Testis (tissue), 2 donors: ENCODE data around the gene POC5.

Experiments
- POLR2A ChIP-seq: fragments of 450-650 bp; IDR thresholded peaks from one replicate; pipeline ENCODE4 v1.6.1; 2017; ENCODE audit warnings: antibody characterized with exemption, mild to moderate bottlenecking, moderate library complexity
- TF ChIP-seq, protein P1 (sequence below), 3 experiments: fragments of 450-650 bp in 2 of 3; fragments of 200-600 bp in 1 of 3; sonication (generic) in 1 of 3; IDR thresholded peaks; one replicate each; pipeline ENCODE4 v1.5.1; 2016 to 2019; ENCODE audit warnings: antibody characterized with exemption in 3 of 3, mild to moderate bottlenecking in 2 of 3, moderate library complexity in 1 of 3

- TF ChIP-seq, protein P1, sequence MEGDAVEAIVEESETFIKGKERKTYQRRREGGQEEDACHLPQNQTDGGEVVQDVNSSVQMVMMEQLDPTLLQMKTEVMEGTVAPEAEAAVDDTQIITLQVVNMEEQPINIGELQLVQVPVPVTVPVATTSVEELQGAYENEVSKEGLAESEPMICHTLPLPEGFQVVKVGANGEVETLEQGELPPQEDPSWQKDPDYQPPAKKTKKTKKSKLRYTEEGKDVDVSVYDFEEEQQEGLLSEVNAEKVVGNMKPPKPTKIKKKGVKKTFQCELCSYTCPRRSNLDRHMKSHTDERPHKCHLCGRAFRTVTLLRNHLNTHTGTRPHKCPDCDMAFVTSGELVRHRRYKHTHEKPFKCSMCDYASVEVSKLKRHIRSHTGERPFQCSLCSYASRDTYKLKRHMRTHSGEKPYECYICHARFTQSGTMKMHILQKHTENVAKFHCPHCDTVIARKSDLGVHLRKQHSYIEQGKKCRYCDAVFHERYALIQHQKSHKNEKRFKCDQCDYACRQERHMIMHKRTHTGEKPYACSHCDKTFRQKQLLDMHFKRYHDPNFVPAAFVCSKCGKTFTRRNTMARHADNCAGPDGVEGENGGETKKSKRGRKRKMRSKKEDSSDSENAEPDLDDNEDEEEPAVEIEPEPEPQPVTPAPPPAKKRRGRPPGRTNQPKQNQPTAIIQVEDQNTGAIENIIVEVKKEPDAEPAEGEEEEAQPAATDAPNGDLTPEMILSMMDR (IDR thresholded peaks at IDR 0.05): no peak
- no peak for TF ChIP-seq POLR2A
Observed at GRCh38 chr5:75654693-75655295, 62.4 kb downstream of the POC5 start.
